ENCODE results near the gene CLDN19. TPM values are rescaled to one million over a fixed set of nuclear protein-coding genes. Genes with fewer than 3 reads are reported as not detected.
"Not testable (repeated sequence)": the region's sequence is repeated elsewhere in the genome, so short reads cannot be mapped to it uniquely, and the experiment has no call there.

Gene CLDN19
- total RNA-seq, 6 experiments from 2014 or later, result not detected

- Mint-ChIP-seq H3K27me3 (ENCODE audit: insufficient read depth) (peaks cover 1% of the 10 kb centered on the region), H3K4me1 (ENCODE audit: low read depth) (no peaks in the 10 kb centered on the region), H3K9me3 (no peaks in the 10 kb centered on the region), H3K27ac (no peak overlapping the region), H3K4me3 (no peak overlapping the region), H3K36me3 (ENCODE audit: low read depth) (no peaks in the 10 kb centered on the region)
- TF ChIP-seq CTCF (IDR thresholded peaks at IDR 0.05), result no peak
- DNase-seq, result no peak
These were observed 10.0 kb downstream of the CLDN19 start for GRCh38 chr1:42730002-42730401.

DNA sequence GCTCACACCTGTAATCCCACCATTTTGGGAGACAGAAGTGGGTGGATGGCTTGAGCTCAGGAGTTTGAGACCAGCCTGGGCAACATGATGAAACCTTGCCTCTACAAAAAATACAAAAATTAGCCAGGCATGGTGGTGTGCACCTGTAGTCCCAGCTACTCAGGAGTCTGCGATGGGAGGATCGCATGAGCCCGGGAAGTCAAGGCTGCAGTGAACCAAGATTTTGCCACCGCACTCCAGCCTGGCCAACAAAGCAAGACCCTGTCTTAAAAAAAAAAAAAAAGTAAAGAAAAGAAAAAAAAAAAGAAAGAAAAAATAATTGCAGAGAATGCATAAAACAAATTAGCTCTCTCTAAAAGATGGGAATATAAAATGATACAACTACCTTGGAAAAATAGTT, 14.2 kb downstream of the CLDN19 start:
- not testable (repeated sequence) for H3K9me3 Mint-ChIP-seq; H3K36me3 Mint-ChIP-seq (ENCODE audit: low read depth); DNase-seq; H3K27me3 Mint-ChIP-seq (ENCODE audit: insufficient read depth); H3K27ac Mint-ChIP-seq; H3K4me3 Mint-ChIP-seq; H3K4me1 Mint-ChIP-seq (ENCODE audit: low read depth)

DNA sequence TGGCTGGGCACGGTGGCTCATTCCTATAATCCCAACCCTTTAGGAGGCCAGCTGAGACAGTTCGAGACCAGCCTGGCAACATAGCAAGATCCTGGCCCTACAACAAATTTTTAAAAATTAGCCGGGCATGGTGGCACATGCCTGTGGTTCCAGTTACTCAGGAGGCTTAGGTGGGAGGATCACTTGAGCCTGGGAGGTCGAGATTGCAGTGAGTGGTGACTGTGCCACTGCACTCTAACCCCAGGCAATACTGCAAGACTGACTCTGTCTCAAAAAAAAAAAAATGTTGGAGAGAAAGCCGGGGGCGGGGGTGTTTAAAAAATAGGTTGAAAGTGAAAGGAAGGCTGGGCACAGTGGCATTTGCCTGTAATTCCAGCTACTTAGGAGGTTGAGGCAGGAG, 16.5 kb downstream of the CLDN19 start:
- Mint-ChIP-seq H3K9me3 (no peaks in the 10 kb centered on the region), H3K27me3 (ENCODE audit: insufficient read depth) (peaks cover 2% of the 10 kb centered on the region; the same call in 1 of the 2 replicates), H3K4me1 (ENCODE audit: low read depth) (peaks cover 6% of the 10 kb centered on the region), H3K36me3 (ENCODE audit: low read depth) (0 out of 2 replicates have a peak, but pooled peaks cover 3% of the 10 kb centered on the region), H3K27ac (no peak overlapping the region), H3K4me3 (no peak overlapping the region)
- no peak for DNase-seq
- TF ChIP-seq CTCF (IDR thresholded peaks at IDR 0.05), result no peak

- not testable (repeated sequence) for H3K27me3 Mint-ChIP-seq (ENCODE audit: insufficient read depth); DNase-seq; H3K9me3 Mint-ChIP-seq; H3K4me1 Mint-ChIP-seq (ENCODE audit: low read depth); H3K36me3 Mint-ChIP-seq (ENCODE audit: low read depth); H3K4me3 Mint-ChIP-seq; H3K27ac Mint-ChIP-seq
These were observed 17.6 kb downstream of the CLDN19 start for GRCh38 chr1:42722403-42722802.

- peaks cover 8% of the 10 kb centered on the region; the same call in 1 of the 2 replicates for H3K36me3 Mint-ChIP-seq (ENCODE audit: low read depth)
- peaks cover 6% of the 10 kb centered on the region for H3K4me1 Mint-ChIP-seq (ENCODE audit: low read depth)
- H3K4me3 Mint-ChIP-seq, result no peak overlapping the region
- TF ChIP-seq CTCF (IDR thresholded peaks at IDR 0.05), result no peak
- H3K9me3 Mint-ChIP-seq, result no peaks in the 10 kb centered on the region
- peak overlapping the region; percentile 42; the same call in 1 of the 2 replicates for H3K27ac Mint-ChIP-seq
- H3K27me3 Mint-ChIP-seq (ENCODE audit: insufficient read depth), result peaks cover 2% of the 10 kb centered on the region
- no peak for DNase-seq
These were observed 18.1 kb downstream of the CLDN19 start for GRCh38 chr1:42721926-42722325.

DNA sequence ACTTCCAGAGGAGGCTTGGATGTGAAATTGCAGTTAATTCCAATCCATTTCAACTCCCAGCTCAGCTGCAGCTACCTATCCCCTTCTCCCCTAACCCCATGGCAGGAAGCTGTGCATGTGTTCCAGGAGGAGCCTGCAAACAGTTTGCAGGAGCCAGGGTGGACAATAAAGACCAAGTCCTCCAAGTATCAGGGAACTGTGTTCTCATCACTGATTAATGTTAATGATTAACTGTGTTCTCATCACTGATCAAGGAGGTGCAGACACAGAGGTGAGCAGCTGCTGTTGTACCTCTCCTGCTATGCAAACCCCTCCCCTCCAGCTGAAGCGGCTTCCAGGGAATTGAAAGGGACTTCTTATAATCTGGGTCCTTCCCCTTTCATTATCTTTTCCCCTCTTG, 19.2 kb downstream of the CLDN19 start:
- Mint-ChIP-seq H3K9me3 (no peaks in the 10 kb centered on the region), H3K36me3 (ENCODE audit: low read depth) (peaks cover 15% of the 10 kb centered on the region), H3K27me3 (ENCODE audit: insufficient read depth) (peaks cover 2% of the 10 kb centered on the region), H3K4me1 (ENCODE audit: low read depth) (peaks cover 6% of the 10 kb centered on the region), H3K4me3 (no peak overlapping the region), H3K27ac (no peak overlapping the region)
- no peak for TF ChIP-seq CTCF (IDR thresholded peaks at IDR 0.05)
- no peak for DNase-seq

GRCh38 chr1:42714441-42714840, 25.6 kb downstream of the CLDN19 start:
- peaks cover 52% of the 10 kb centered on the region for H3K36me3 Mint-ChIP-seq (ENCODE audit: low read depth)
- H3K9me3 Mint-ChIP-seq; H3K27me3 Mint-ChIP-seq (ENCODE audit: insufficient read depth); H3K27ac Mint-ChIP-seq; H3K4me1 Mint-ChIP-seq (ENCODE audit: low read depth); H3K4me3 Mint-ChIP-seq; DNase-seq: not testable (repeated sequence)

Measured in HFFc6 (cell line).